A549 treated with RU486 at 1 μM for 4 hours (cell line): Measurements from ENCODE around the gene MEDAG. TPM values are rescaled to one million over a fixed set of nuclear protein-coding genes. Genes with fewer than 3 reads are reported as not detected.

Source experiments
- total RNA-seq: library from RNA; stranded (reverse); fragments of 200-300 nt; extraction: Qiagen RNA extraction; gene quantifications from 5 replicates; pipeline ENCODE4 v1.2.3, GENCODE V29; 2022; ENCODE audit warnings: low read depth

Gene MEDAG
- 0.09 to 0.23 TPM (median 0.13 TPM) in 3 of 5 replicates, not detected in the others for total RNA-seq

DNA sequence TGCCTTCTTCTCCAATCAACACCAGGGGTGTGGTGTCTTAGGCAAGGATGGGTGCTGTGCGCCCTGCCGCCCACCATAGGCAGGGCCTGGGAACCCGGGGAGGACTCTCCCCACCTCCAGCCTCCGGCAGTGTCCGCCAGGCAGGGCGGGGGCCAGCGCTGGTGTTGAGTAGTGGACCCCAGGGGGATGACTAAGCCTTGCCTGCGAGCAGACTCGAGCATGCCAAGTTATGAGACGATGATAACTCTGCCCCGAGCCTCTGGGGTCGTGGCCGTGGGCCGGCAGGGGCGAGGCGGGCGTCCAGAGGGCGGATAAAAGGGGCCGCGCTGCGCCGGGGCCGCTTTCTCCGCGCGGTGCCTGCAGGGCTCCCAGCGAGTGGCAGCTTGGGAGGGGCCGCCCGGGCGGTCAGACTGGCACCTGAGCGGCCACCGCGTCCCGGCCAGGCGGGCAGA, at the start of gene MEDAG:
Gene MEDAG (plus strand): TSS at position 340 of the 452 bp plus-strand sequence. CDS start 245 bp downstream, outside the sequence.

GRCh38 chr13:30932481-30933353, 26.6 kb downstream of the MEDAG start, which contains the start of gene TEX26:
TSS of gene TEX26 (plus strand) at chr13:30932656. CDS start at chr13:30932716, 60 bp downstream.

Other genes starting within 250 kb of the MEDAG start
- gene ALOX5AP, start 170.7 kb upstream of the MEDAG start, total RNA-seq = 1.9 to 4.5 TPM (median 3.0 TPM) in 5 replicates
- not detected in 5 replicates for gene TEX26, start 26.4 kb downstream of the MEDAG start, total RNA-seq